Smooth muscle cell (in vitro differentiated cells): ENCODE measurements around the gene KNCN. TPM values are rescaled to one million over a fixed set of nuclear protein-coding genes. Genes with fewer than 3 reads are reported as not detected.

ENCODE experiments used
- DNase-seq: peaks from one replicate; lab custom pipeline; 2025; ENCODE audit not compliant: unreplicated experiment; lab: John Stamatoyannopoulos, UW
- H2AFZ ChIP-seq: fragments of 200-600 bp; sonication (generic); 2 replicates; pipeline ENCODE4 v1.6.0; 2016; ENCODE audit warnings: antibody characterized with exemption, low read depth, mild to moderate bottlenecking
- H3F3A ChIP-seq: fragments of 200-600 bp; sonication (generic); 2 replicates; pipeline ENCODE4 v1.6.0; 2017; ENCODE audit warnings: antibody characterized with exemption, low read depth
- H3K27ac ChIP-seq: fragments of 200-600 bp; sonication (generic); 2 replicates; pipeline ENCODE4 v1.5.1; 2016; ENCODE audit warnings: low read depth, mild to moderate bottlenecking
- H3K27me3 ChIP-seq: fragments of 200-600 bp; sonication (generic); 2 replicates; pipeline ENCODE4 v1.6.1; 2016; ENCODE audit warnings: low read depth, mild to moderate bottlenecking
- H3K36me3 ChIP-seq: fragments of 200-600 bp; sonication (generic); 2 replicates; pipeline ENCODE4 v1.5.1; 2016; ENCODE audit warnings: low read depth
- H3K4me1 ChIP-seq: fragments of 200-600 bp; sonication (generic); 2 replicates; pipeline ENCODE4 v1.5.1; 2016; ENCODE audit warnings: low read depth
- H3K4me2 ChIP-seq: fragments of 200-600 bp; sonication (generic); 2 replicates; pipeline ENCODE4 v1.6.0; 2016; ENCODE audit warnings: mild to moderate bottlenecking
- H3K4me3 ChIP-seq: fragments of 200-600 bp; sonication (generic); 2 replicates; pipeline ENCODE4 v1.5.1; 2016; ENCODE audit warnings: mild to moderate bottlenecking
- H3K79me2 ChIP-seq: fragments of 200-600 bp; sonication (generic); 2 replicates; pipeline ENCODE4 v1.6.0; 2016; ENCODE audit warnings: low read depth, mild to moderate bottlenecking
- H3K9ac ChIP-seq: fragments of 200-600 bp; sonication (generic); 2 replicates; pipeline ENCODE4 v1.6.0; 2016; ENCODE audit warnings: low read depth
- H3K9me3 ChIP-seq: fragments of 200-600 bp; sonication (generic); replicated peaks from 2 replicates; pipeline ENCODE4 v1.5.1; 2016; ENCODE audit warnings: low read depth
- H4K20me1 ChIP-seq: fragments of 200-600 bp; sonication (generic); 2 replicates; pipeline ENCODE4 v1.6.0; 2016; ENCODE audit warnings: low read depth
- WGBS: methylation state at CpG from one replicate; pipeline ENCODE4 v1.1.7; 2016; ENCODE audit warnings: low lambda C conversion rate; 5-methylcytosine and 5-hydroxymethylcytosine counted together
- polyA plus RNA-seq: library from polyadenylated mRNA; unstranded; fragments of >200 nt; fragmentation: Nextera tagmentation; extraction: Ambion mirVana; gene quantifications from 2 replicates; pipeline ENCODE4 v1.2.1, GENCODE V29; 2016
- total RNA-seq: library from RNA; depleted of rRNA; stranded (reverse); fragments of >200 nt; gene quantifications from 2 replicates; pipeline ENCODE4 v1.2.3, GENCODE V29; 2014
- TF ChIP-seq, protein P1 (sequence below): fragments of 200-600 bp; sonication (generic); IDR thresholded peaks from 2 replicates; pipeline ENCODE4 v1.5.1; 2017; ENCODE audit warnings: borderline replicate concordance, mild to moderate bottlenecking, antibody characterized with exemption; ENCODE audit not compliant: insufficient read depth, poor library complexity, severe bottlenecking

Gene KNCN
- total and polyA plus RNA-seq, 2 experiments from 2014 or later, result not detected

DNA sequence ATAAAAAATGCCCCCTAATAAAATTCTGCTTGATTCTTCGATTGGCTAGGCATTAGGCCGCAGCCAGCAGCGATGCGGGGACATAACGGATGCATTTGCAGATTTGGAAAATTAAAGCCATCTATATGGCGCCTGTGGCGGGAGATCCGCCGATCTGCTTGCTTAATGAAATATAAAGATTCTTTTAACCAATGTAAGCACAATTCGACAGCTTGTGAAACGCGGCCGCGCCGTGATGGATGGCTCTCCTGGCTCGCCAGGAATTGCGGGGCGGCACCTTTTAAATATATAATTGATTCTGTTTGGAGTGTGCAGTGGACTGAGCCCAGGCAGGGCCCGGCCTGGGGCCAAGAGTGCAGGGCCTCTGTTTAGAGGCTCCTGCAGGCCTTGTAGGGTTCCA is 53.8 kb downstream of the KNCN start:
- 95% methylated on average over 19 of the region's 19 CpGs for WGBS
- no peak for DNase-seq
- no peaks in the 10 kb centered on the region for H3K36me3 ChIP-seq
- H3K4me1 ChIP-seq, result no peaks in the 10 kb centered on the region
- H3K4me3 ChIP-seq, result no peak overlapping the region
- peaks cover 82% of the 10 kb centered on the region for H3K27me3 ChIP-seq
- H3K9ac ChIP-seq, result no peak overlapping the region
- H3F3A ChIP-seq, result no peaks in the 10 kb centered on the region
- no peaks in the 10 kb centered on the region for H3K79me2 ChIP-seq
- H3K27ac ChIP-seq, result no peak overlapping the region
- no peak overlapping the region for H2AFZ ChIP-seq
- no peaks in the 10 kb centered on the region for H4K20me1 ChIP-seq
- TF ChIP-seq, protein P1, sequence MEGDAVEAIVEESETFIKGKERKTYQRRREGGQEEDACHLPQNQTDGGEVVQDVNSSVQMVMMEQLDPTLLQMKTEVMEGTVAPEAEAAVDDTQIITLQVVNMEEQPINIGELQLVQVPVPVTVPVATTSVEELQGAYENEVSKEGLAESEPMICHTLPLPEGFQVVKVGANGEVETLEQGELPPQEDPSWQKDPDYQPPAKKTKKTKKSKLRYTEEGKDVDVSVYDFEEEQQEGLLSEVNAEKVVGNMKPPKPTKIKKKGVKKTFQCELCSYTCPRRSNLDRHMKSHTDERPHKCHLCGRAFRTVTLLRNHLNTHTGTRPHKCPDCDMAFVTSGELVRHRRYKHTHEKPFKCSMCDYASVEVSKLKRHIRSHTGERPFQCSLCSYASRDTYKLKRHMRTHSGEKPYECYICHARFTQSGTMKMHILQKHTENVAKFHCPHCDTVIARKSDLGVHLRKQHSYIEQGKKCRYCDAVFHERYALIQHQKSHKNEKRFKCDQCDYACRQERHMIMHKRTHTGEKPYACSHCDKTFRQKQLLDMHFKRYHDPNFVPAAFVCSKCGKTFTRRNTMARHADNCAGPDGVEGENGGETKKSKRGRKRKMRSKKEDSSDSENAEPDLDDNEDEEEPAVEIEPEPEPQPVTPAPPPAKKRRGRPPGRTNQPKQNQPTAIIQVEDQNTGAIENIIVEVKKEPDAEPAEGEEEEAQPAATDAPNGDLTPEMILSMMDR, result no peak
- H3K4me2 ChIP-seq, result no peak overlapping the region
- H3K9me3 ChIP-seq, result no peaks in the 10 kb centered on the region

DNA sequence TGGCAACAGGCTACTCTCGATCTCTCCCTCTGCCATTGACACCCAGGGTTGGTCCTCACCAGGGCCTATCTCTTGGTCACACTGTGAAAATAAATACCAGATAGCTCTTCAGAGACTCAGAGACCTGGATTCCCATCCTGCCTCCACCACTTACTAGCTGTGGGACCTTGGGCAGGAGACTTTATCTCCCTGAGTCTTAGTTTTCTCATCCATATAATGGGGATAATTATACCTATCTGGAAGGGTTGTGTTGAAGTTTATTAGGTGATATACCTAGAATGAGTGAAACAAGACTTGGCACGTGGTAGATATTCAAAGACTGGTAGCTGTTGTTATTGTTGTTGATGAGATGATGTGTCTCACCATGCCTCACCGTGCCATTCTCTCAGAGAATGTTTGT is 54.4 kb downstream of the KNCN start:
- no peak overlapping the region for H3K4me2 ChIP-seq
- no peaks in the 10 kb centered on the region for H4K20me1 ChIP-seq
- TF ChIP-seq, protein P1, result no peak
- 80% methylated on average over 3 of the region's 3 CpGs for WGBS
- H3K4me3 ChIP-seq, result no peak overlapping the region
- H3K4me1 ChIP-seq, result no peaks in the 10 kb centered on the region
- no peaks in the 10 kb centered on the region for H3K79me2 ChIP-seq
- DNase-seq, result no peak
- no peak overlapping the region for H3K9ac ChIP-seq
- H3K9me3 ChIP-seq, result no peaks in the 10 kb centered on the region
- H3F3A ChIP-seq, result no peaks in the 10 kb centered on the region
- no peak overlapping the region for H3K27ac ChIP-seq
- H2AFZ ChIP-seq, result no peak overlapping the region
- no peaks in the 10 kb centered on the region for H3K36me3 ChIP-seq
- peaks cover 82% of the 10 kb centered on the region for H3K27me3 ChIP-seq

DNA sequence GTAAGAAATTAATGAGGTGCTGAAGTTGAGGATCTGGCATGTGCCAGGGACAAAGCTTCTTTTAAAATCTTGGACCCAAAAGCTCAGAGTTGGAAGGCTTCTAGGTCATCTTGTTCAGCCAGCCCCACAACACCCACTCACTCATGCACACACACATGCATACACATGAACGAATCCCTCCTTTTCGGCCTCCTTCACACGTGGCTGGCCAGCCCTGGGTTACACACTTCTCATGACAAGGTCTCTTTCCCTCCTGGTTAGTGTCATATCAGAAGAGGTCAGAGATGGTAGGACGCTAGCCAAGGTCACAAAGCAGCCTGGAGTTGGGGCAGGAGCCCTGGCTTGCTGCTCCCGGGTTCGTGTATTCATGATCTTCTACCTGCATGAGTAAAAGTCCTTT is 54.9 kb downstream of the KNCN start:
- Histone ChIP-seq H3K79me2 (no peaks in the 10 kb centered on the region), H3K9ac (no peak overlapping the region), H3K4me1 (no peaks in the 10 kb centered on the region), H3K27me3 (peaks cover 82% of the 10 kb centered on the region), H2AFZ (no peak overlapping the region), H3K27ac (no peak overlapping the region), H3F3A (no peaks in the 10 kb centered on the region), H3K4me3 (no peak overlapping the region), H3K36me3 (no peaks in the 10 kb centered on the region), H3K4me2 (no peak overlapping the region), H3K9me3 (no peaks in the 10 kb centered on the region), H4K20me1 (no peaks in the 10 kb centered on the region)
- 84% methylated on average over 6 of the region's 6 CpGs for WGBS
- TF ChIP-seq, protein P1, result no peak
- no peak for DNase-seq

DNA sequence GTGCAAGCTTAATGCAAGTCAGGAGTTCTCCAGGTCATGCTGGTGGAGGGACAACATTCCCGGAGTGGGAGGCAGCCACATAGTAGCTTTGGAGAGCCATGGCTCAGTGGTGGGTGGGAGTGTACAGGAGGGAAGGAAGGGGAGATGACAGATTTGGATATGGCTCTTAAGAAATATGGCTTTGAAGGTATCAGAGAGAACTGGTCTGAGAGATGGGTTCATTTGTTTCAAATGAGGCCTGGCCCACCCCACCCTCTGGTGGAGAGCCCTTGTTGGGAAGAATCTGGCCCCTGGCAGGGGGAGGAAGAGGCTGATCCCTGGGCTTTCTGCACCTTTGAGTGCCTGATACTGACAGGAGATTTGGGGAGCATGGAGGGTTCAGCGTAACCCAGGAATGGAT is 55.7 kb downstream of the KNCN start:
- Histone ChIP-seq H3K27ac (no peak overlapping the region), H3K4me3 (no peak overlapping the region), H3K27me3 (peaks cover 82% of the 10 kb centered on the region), H3K9ac (no peak overlapping the region), H3K79me2 (no peaks in the 10 kb centered on the region), H4K20me1 (peaks cover under 1% of the 10 kb centered on the region), H3K9me3 (no peaks in the 10 kb centered on the region), H3F3A (no peaks in the 10 kb centered on the region), H3K36me3 (no peaks in the 10 kb centered on the region), H3K4me2 (no peak overlapping the region), H3K4me1 (peaks cover under 1% of the 10 kb centered on the region), H2AFZ (no peak overlapping the region)
- WGBS, result 96% methylated on average over 2 of the region's 2 CpGs
- DNase-seq, result no peak
- TF ChIP-seq, protein P1, result no peak
